ENCODE data around the gene RAB18.

The RAB18 gene

DNA sequence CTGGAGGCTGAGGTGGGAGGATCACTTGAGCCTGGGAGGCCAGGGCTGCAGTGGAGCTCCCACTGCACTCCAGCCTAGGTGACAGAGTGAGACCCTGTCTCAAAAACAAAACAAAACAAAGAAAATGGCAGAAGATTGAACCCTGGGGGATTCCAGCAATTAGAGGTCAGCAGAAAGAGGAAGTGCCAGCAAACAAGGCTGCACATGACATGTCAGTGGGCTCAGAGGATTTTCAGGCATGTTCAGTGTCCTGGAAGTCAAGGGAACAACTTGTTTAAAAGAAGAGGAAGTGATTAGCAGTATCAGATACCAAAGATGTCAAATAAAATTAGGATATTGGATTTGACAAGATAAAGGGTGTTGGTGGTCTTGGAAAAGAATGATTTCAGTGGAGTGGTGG, 32.3 kb downstream of the RAB18 start:
- Histone ChIP-seq H2BK5ac (ENCODE audit: low read length) (no peak overlapping the region), H3K36me3 (replicated peaks in 1 of 2; ENCODE audit: control insufficient read depth in 2 of 2, insufficient read depth in 2 of 2, low read length in 2 of 2) (peaks cover 4 to 66% of the 10 kb centered on the region in 2 donors), H3K27ac (replicated peaks; ENCODE audit: low read length) (no peak overlapping the region), H2BK12ac (ENCODE audit: low read length) (no peak overlapping the region), H3K4ac (ENCODE audit: low read length) (no peak overlapping the region), H3K9ac (ENCODE audit: low read depth, low read length, poor library complexity) (no peak overlapping the region), H4K8ac (ENCODE audit: low read depth, low read length) (no peak overlapping the region), H3K27me3 (ENCODE audit: control insufficient read depth in 3 of 3, insufficient read depth in 3 of 3, low read depth in 1 of 3, low read length in 3 of 3) (no peaks in the 10 kb centered on the region), H3K14ac (ENCODE audit: low read length) (no peak overlapping the region), H3K79me1 (ENCODE audit: low read depth, low read length) (no peaks in the 10 kb centered on the region), H3K4me3 (ENCODE audit: low read length in 2 of 2) (no peak overlapping the region), H2AFZ (ENCODE audit: low read length) (no peak overlapping the region), H2BK15ac (ENCODE audit: low read length) (no peak overlapping the region), H3K23ac (ENCODE audit: low read depth, low read length, poor library complexity) (no peak overlapping the region), H3K4me2 (ENCODE audit: insufficient read depth, low read length, poor library complexity, severe bottlenecking) (no peak overlapping the region), H3K4me1 (ENCODE audit: control insufficient read depth in 2 of 2, insufficient read depth in 1 of 2, low read depth in 1 of 2, low read length in 2 of 2) (peaks cover 0 to 12% of the 10 kb centered on the region in 2 donors), H4K91ac (ENCODE audit: low read depth, low read length, poor library complexity) (no peak overlapping the region), H2AK5ac (ENCODE audit: low read depth, low read length) (no peak overlapping the region), H3K18ac (ENCODE audit: low read length) (no peak overlapping the region), H3K9me3 (replicated peaks in 1 of 2; ENCODE audit: control insufficient read depth in 2 of 2, insufficient read depth in 1 of 2, low read depth in 1 of 2, low read length in 2 of 2) (peaks cover 0 to 8% of the 10 kb centered on the region in 2 donors), H2BK120ac (ENCODE audit: low read depth, low read length) (no peak overlapping the region)
- no peak for DNase-seq (ENCODE audit: low spot score)

DNA sequence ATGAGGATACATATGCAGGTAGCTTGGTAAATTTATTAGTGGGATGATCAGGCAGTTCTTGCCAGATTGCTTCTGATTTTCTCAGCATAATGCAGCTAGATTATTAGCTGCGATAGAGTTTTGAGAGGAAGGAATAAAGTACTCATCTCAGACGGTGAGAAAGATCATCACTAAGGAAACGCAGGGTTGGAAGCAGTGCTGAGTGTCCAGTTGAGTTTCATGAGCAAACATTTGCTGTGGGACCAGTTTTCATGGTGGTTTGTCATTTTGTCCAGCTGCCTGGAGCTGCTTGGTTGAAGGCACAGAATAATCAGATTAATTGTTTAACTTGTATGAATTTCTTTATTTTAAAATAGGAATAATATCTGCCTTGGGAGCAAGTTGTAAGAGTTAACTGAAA, 33.1 kb downstream of the RAB18 start:
- Histone ChIP-seq H2AFZ (ENCODE audit: low read length) (no peak overlapping the region), H3K4me1 (ENCODE audit: control insufficient read depth in 2 of 2, insufficient read depth in 1 of 2, low read depth in 1 of 2, low read length in 2 of 2) (peaks cover 0 to 12% of the 10 kb centered on the region in 2 donors), H2AK5ac (ENCODE audit: low read depth, low read length) (no peak overlapping the region), H3K18ac (ENCODE audit: low read length) (no peak overlapping the region), H2BK15ac (ENCODE audit: low read length) (no peak overlapping the region), H2BK5ac (ENCODE audit: low read length) (no peak overlapping the region), H3K4me3 (ENCODE audit: low read length in 2 of 2) (no peak overlapping the region), H3K79me1 (ENCODE audit: low read depth, low read length) (no peaks in the 10 kb centered on the region), H3K23ac (ENCODE audit: low read depth, low read length, poor library complexity) (no peak overlapping the region), H2BK120ac (ENCODE audit: low read depth, low read length) (no peak overlapping the region), H3K4ac (ENCODE audit: low read length) (no peak overlapping the region), H3K9ac (ENCODE audit: low read depth, low read length, poor library complexity) (no peak overlapping the region), H3K27me3 (ENCODE audit: control insufficient read depth in 3 of 3, insufficient read depth in 3 of 3, low read depth in 1 of 3, low read length in 3 of 3) (no peaks in the 10 kb centered on the region), H2BK12ac (ENCODE audit: low read length) (no peak overlapping the region), H3K9me3 (replicated peaks in 1 of 2; ENCODE audit: control insufficient read depth in 2 of 2, insufficient read depth in 1 of 2, low read depth in 1 of 2, low read length in 2 of 2) (peaks cover 0 to 8% of the 10 kb centered on the region in 2 donors), H3K27ac (replicated peaks; ENCODE audit: low read length) (no peak overlapping the region), H4K8ac (ENCODE audit: low read depth, low read length) (no peak overlapping the region), H4K91ac (ENCODE audit: low read depth, low read length, poor library complexity) (no peak overlapping the region), H3K4me2 (ENCODE audit: insufficient read depth, low read length, poor library complexity, severe bottlenecking) (no peak overlapping the region), H3K36me3 (replicated peaks in 1 of 2; ENCODE audit: control insufficient read depth in 2 of 2, insufficient read depth in 2 of 2, low read length in 2 of 2) (peaks cover 4 to 71% of the 10 kb centered on the region in 2 donors), H3K14ac (ENCODE audit: low read length) (no peak overlapping the region)
- no CpG with 5 or more reads among the region's 3 CpGs for WGBS, 2 donors (ENCODE audit: extremely low coverage in 2 of 2, insufficient read length in 2 of 2, insufficient replicate concordance in 1 of 2)
- DNase-seq (ENCODE audit: low spot score), result no peak

DNA sequence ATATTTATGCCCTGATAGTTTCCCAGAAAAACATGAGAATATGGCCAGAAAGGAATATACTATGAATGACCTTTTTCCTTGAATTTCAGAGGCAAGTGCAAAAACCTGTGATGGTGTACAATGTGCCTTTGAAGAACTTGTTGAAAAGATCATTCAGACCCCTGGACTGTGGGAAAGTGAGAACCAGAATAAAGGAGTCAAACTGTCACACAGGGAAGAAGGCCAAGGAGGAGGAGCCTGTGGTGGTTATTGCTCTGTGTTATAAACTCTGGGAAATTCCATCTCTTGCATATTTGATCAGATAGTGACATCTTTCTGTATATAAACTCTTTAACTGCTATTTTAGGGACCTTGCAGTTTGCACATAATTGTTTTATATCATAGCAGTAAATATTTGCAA, 33.7 kb downstream of the RAB18 start:
- Histone ChIP-seq H2BK5ac (ENCODE audit: low read length) (no peak overlapping the region), H3K9me3 (replicated peaks in 1 of 2; ENCODE audit: control insufficient read depth in 2 of 2, insufficient read depth in 1 of 2, low read depth in 1 of 2, low read length in 2 of 2) (peaks cover 0 to 8% of the 10 kb centered on the region in 2 donors), H3K4me2 (ENCODE audit: insufficient read depth, low read length, poor library complexity, severe bottlenecking) (no peak overlapping the region), H3K14ac (ENCODE audit: low read length) (no peak overlapping the region), H3K27ac (replicated peaks; ENCODE audit: low read length) (no peak overlapping the region), H3K23ac (ENCODE audit: low read depth, low read length, poor library complexity) (no peak overlapping the region), H3K18ac (ENCODE audit: low read length) (no peak overlapping the region), H3K9ac (ENCODE audit: low read depth, low read length, poor library complexity) (no peak overlapping the region), H3K4me1 (ENCODE audit: control insufficient read depth in 2 of 2, insufficient read depth in 1 of 2, low read depth in 1 of 2, low read length in 2 of 2) (peaks cover 0 to 12% of the 10 kb centered on the region in 2 donors), H3K4ac (ENCODE audit: low read length) (no peak overlapping the region), H2BK12ac (ENCODE audit: low read length) (no peak overlapping the region), H2AFZ (ENCODE audit: low read length) (no peak overlapping the region), H2AK5ac (ENCODE audit: low read depth, low read length) (no peak overlapping the region), H3K79me1 (ENCODE audit: low read depth, low read length) (no peaks in the 10 kb centered on the region), H3K4me3 (ENCODE audit: low read length in 2 of 2) (no peak overlapping the region), H2BK15ac (ENCODE audit: low read length) (no peak overlapping the region), H3K27me3 (ENCODE audit: control insufficient read depth in 3 of 3, insufficient read depth in 3 of 3, low read depth in 1 of 3, low read length in 3 of 3) (no peaks in the 10 kb centered on the region), H3K36me3 (replicated peaks in 1 of 2; ENCODE audit: control insufficient read depth in 2 of 2, insufficient read depth in 2 of 2, low read length in 2 of 2) (peaks cover 4 to 78% of the 10 kb centered on the region in 2 donors), H4K91ac (ENCODE audit: low read depth, low read length, poor library complexity) (no peak overlapping the region), H4K8ac (ENCODE audit: low read depth, low read length) (no peak overlapping the region), H2BK120ac (ENCODE audit: low read depth, low read length) (no peak overlapping the region)
- DNase-seq (ENCODE audit: low spot score), result no peak

DNA sequence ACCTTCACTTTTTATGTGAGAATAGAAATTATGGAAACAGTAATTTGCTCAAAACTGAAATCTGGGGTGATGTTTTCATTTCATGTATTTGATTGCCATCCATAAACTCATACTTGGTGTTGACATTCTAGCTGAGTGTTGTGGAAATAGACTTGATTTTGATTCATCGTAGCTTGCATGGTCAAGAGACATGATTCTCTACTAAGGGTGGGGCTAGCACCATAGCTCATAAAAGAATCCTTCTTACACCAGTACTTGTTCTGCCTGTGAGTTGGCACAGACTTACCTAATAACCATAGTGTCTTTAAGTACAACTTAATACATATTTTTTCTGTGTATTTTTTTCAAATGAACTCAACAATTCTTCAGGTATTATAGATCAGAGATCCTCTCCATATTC, 36.6 kb downstream of the RAB18 start:
- peaks cover 0 to 7% of the 10 kb centered on the region in 2 donors for H3K4me1 ChIP-seq (ENCODE audit: control insufficient read depth in 2 of 2, insufficient read depth in 1 of 2, low read depth in 1 of 2, low read length in 2 of 2)
- H3K27me3 ChIP-seq (ENCODE audit: control insufficient read depth in 3 of 3, insufficient read depth in 3 of 3, low read depth in 1 of 3, low read length in 3 of 3), result no peaks in the 10 kb centered on the region
- no peak overlapping the region for H3K9ac ChIP-seq (ENCODE audit: low read depth, low read length, poor library complexity)
- no peak overlapping the region for H4K91ac ChIP-seq (ENCODE audit: low read depth, low read length, poor library complexity)
- WGBS, 2 donors (ENCODE audit: extremely low coverage in 2 of 2, insufficient read length in 2 of 2, insufficient replicate concordance in 1 of 2), result no CpG with 5 or more reads among the region's 1 CpG
- H2BK15ac ChIP-seq (ENCODE audit: low read length), result no peak overlapping the region
- no peak overlapping the region for H3K18ac ChIP-seq (ENCODE audit: low read length)
- no peak overlapping the region for H3K27ac ChIP-seq (replicated peaks; ENCODE audit: low read length)
- no peak overlapping the region for H2BK120ac ChIP-seq (ENCODE audit: low read depth, low read length)
- H3K4ac ChIP-seq (ENCODE audit: low read length), result no peak overlapping the region
- H2BK5ac ChIP-seq (ENCODE audit: low read length), result no peak overlapping the region
- DNase-seq (ENCODE audit: low spot score), result no peak
- H3K4me3 ChIP-seq (ENCODE audit: low read length in 2 of 2), result no peak overlapping the region
- no peak overlapping the region for H3K14ac ChIP-seq (ENCODE audit: low read length)
- no peak overlapping the region for H2AFZ ChIP-seq (ENCODE audit: low read length)
- H2AK5ac ChIP-seq (ENCODE audit: low read depth, low read length), result no peak overlapping the region
- no peak overlapping the region for H3K4me2 ChIP-seq (ENCODE audit: insufficient read depth, low read length, poor library complexity, severe bottlenecking)
- no peak overlapping the region for H2BK12ac ChIP-seq (ENCODE audit: low read length)
- H3K36me3 ChIP-seq (replicated peaks in 1 of 2; ENCODE audit: control insufficient read depth in 2 of 2, insufficient read depth in 2 of 2, low read length in 2 of 2), result peaks cover 0 to 73% of the 10 kb centered on the region in 2 donors
- H3K9me3 ChIP-seq (replicated peaks in 1 of 2; ENCODE audit: control insufficient read depth in 2 of 2, insufficient read depth in 1 of 2, low read depth in 1 of 2, low read length in 2 of 2), result no peaks in the 10 kb centered on the region
- H4K8ac ChIP-seq (ENCODE audit: low read depth, low read length), result no peak overlapping the region
- H3K23ac ChIP-seq (ENCODE audit: low read depth, low read length, poor library complexity), result no peak overlapping the region
- H3K79me1 ChIP-seq (ENCODE audit: low read depth, low read length), result no peaks in the 10 kb centered on the region

All from neuronal stem cell (in vitro differentiated cells).